SK-N-DZ (cell line): Measurements from ENCODE around the gene TTLL9.

Experiments used
- DNase-seq: peaks from one replicate; pipeline ENCODE4 v3.0.0-alpha.2; 2015; ENCODE audit warnings: low spot score
- small RNA-seq, 2 experiments: library from RNA; depleted of rRNA; stranded (forward); fragments of <200 nt; gene quantifications; one replicate each; pipeline ENCODE3, GENCODE V24; 2014

TTLL9 gene

DNA sequence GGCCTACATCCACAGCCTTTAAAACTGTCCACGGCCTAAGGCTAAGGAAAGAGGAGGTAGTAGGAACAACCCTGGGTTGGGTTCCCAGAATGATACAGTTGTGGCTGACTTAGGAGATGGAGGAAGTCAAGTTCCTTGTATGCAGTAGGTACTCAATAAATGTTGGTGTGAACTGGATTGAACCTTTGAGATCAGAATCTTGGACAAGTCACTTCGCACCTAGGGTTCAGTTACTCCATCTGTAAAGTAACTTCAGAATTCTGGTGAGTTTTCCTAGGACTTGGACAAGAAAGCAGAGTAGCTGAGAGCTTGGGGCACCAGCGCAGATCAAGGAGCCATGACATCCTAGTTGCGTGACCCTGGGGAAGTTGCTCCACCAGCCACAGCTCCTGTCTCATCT lies 106.6 kb downstream of the TTLL9 start:
- DNase-seq, result no peak

DNA sequence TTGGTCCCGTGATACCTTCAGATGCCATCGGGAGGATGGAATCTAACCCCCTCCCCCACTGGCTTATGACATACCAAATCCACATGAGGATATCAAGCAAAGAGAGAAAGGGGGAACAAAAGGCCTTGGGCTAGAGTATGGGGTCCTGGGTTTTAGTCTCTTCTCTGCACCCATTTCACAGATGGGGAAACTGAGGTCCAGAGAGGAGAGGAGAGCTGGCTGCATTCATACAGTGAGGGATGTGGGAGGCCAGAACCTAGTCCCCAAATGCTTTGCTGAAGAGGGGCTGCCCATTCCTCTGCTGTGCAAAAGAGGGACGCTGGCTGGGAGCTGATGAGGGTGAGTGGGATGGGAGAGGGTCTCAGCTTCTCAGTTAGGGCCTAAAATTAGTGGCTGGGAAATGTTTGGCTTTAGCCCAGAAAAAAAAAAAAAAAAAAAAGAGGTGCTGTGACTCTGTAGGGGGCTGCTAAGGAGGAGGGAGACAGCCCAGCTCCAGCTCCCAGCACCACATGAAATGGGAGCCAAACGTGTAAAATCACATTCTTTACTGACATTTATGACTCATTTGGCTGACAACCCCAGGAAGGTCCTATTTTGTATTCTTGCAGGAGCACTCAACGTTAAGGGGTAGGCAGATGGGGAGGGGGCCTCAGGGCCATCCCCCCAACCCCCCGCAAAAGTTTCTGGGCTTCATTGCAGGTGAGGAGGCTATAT lies 109.4 kb downstream of the TTLL9 start:
- no peak for DNase-seq

- no peak for DNase-seq
These were observed 111.3 kb downstream of the TTLL9 start for GRCh38 chr20:31981784-31982183.

GRCh38 chr20:31984981-31985471 lies 114.6 kb downstream of the TTLL9 start:
- no peak for DNase-seq

DNA sequence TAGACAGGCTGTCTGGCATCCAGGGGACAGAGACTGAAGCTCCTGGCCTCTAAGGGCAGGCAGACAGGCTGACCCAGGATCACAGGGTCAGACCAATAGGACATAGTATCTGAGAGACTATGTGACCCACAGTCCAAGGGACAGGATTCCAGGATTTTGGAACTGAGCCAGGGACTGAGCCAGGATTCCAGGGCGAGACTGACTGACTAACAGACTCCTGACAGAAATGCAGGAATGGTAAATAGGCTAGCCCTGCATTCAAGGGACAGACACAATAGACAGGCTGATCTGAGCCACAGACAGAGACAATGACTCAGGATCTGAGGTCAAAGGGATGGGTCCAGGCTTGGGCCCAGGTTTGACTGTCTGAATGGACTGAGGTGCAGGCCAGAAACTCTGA lies 117.3 kb downstream of the TTLL9 start:
- DNase-seq, result no peak

DNA sequence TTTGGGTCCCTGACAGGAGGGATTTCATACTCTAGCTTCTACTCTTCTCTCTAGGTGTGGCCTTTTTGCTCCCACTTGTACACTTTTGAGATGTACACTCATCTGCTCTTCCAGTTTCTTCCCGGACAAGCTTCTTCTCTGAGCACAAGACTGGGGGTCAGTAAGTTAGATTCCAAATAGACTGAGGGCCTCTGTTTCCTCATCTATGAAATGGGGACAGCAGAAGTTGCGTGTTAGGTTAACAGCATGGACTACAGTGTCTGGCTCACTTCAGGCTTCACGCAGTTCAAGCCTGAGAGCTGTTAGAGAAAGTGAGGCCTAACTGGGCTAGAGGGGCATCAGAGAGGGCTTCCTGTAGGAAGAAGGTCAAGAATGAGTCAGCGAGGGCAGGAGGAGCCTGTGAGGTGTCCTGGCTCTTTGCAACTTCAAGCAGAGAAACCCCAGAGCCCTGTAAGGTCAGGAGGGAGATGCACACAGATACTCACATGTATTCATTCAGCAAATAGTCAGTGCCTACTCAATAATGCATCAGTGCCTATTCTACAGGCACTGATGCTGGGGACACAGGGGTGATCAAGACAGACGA lies 118.1 kb downstream of the TTLL9 start:
- DNase-seq, result no peak

DNA sequence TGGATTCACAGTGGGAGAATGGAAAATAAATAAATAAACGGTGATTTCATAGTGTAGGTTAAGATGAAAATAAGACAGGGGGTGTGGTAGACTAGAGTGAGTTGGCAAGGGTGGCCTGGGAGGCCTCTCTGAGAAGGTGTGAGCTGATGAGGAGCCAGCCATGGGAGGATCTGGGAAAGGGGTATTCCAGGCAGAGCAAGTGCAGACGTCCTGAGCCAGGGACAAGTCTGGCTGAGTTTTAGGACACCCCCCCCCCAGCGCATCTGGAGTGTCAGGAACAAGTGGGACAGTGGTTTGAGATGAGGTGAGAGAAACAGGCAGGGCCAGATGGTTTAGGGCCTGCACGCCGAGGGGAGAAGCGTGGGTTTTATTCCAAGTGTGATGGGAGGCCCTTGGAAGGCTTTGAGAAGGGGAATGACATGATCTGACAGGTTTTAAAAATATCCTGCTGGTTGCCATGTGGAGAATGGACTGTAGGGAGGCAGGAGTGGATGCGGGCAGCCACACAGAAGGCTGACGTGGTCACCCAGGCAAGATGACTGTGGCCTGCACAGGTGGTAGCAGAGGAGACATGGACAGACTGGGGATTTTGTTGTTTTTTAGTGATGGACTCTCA lies 118.7 kb downstream of the TTLL9 start:
- no peak for DNase-seq

- DNase-seq, result no peak
These were observed 120.4 kb downstream of the TTLL9 start for GRCh38 chr20:31990641-31991338.

DNA sequence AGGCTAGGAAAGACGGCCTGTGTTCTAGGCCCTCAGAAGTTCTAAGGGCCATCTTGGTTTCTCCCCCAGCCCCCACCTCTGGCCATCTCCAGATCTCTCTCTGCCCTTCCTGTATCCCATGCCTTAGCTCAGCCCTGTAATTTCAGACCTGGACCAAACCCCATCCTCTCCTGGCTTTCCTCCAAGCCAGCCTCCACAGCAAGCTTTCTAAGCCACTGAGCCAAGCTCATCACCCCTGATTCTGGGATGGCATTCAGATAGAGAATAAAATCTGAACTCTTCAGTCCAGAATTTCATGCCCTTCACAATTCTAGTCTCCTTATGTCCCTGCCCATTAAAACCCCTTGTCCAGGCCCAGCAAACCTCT lies 120.9 kb downstream of the TTLL9 start:
- DNase-seq, result no peak

DNA sequence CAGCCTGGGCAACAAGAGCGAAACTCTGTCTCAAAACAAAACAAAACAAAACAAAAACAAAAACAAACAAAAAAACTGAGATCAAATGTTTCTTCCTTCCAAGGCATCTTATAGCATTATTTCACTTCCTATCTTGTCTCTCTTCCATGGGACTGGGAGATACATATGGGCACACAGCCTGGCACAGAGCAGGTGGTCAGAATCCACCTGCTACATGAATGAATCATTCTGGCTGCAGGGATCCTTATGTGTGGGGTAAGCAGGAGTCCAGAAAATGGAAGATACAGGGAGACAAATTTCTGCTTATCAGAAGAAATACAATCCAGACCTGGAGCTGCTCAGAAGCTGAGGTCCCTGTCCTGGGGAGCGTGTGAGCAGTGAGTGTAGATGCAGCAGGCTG lies 121.7 kb downstream of the TTLL9 start:
- DNase-seq, result no peak

Small RNA genes within 50 kb of the gene (small RNA-seq; reads per million reads assigned to genes)
- 0.05 to 0.09 reads per million in 2 experiments for gene RNU1-94P
